ENCODE measurements around the gene WDR53. TPM values are rescaled to one million over a fixed set of nuclear protein-coding genes. Genes with fewer than 3 reads are reported as not detected.

WDR53 gene
- total and polyA plus RNA-seq, 4 donors, result 2.7 to 4.5 (median 3.5) TPM

- Histone ChIP-seq H3K4me3 (ENCODE audit: low read depth in 1 of 3, low read length in 3 of 3) (no peak overlapping the region), H3K9me3 (ENCODE audit: control insufficient read depth in 4 of 4, low read length in 3 of 4) (no peaks in the 10 kb centered on the region), H3K27ac (ENCODE audit: low read depth in 1 of 2, low read length in 2 of 2) (no peak overlapping the region), H3K36me3 (ENCODE audit: control insufficient read depth in 4 of 4, insufficient read depth in 3 of 4, low read depth in 1 of 4, low read length in 3 of 4) (no peaks in the 10 kb centered on the region), H3K9ac (ENCODE audit: low read depth in 1 of 2, low read length in 2 of 2) (no peak overlapping the region), H3K4me1 (ENCODE audit: control insufficient read depth in 4 of 4, insufficient read depth in 4 of 4, low read length in 3 of 4) (no peaks in the 10 kb centered on the region), H3K27me3 (ENCODE audit: control insufficient read depth in 4 of 4, insufficient read depth in 4 of 4, low read length in 3 of 4) (peaks cover 0 to 3% (median 0%) of the 10 kb centered on the region in 4 donors)
- no peak for TF ChIP-seq EGR1 (IDR thresholded peaks at IDR 0.05; ENCODE audit: low read depth in 2 of 2)
- DNase-seq (ENCODE audit: low spot score), result peak; percentile 26
- 68% methylated on average over 13 of the region's 13 CpGs for WGBS
Measured at GRCh38 chr3:196604548-196604947, 36.2 kb upstream of the WDR53 start.

- H3K4me3 ChIP-seq (ENCODE audit: low read depth in 1 of 3, low read length in 3 of 3), result no peak overlapping the region
- DNase-seq (ENCODE audit: low spot score), result no peak
- H3K9ac ChIP-seq (ENCODE audit: low read depth in 1 of 2, low read length in 2 of 2), result no peak overlapping the region
- no peak overlapping the region for H3K27ac ChIP-seq (ENCODE audit: low read depth in 1 of 2, low read length in 2 of 2)
- no peaks in the 10 kb centered on the region for H3K9me3 ChIP-seq (ENCODE audit: control insufficient read depth in 4 of 4, low read length in 3 of 4)
- WGBS, result 70% methylated on average over 7 of the region's 7 CpGs
- H3K27me3 ChIP-seq (ENCODE audit: control insufficient read depth in 4 of 4, insufficient read depth in 4 of 4, low read length in 3 of 4), result peaks cover 0 to 3% (median 0%) of the 10 kb centered on the region in 4 donors
- no peaks in the 10 kb centered on the region for H3K4me1 ChIP-seq (ENCODE audit: control insufficient read depth in 4 of 4, insufficient read depth in 4 of 4, low read length in 3 of 4)
- TF ChIP-seq, protein P1, sequence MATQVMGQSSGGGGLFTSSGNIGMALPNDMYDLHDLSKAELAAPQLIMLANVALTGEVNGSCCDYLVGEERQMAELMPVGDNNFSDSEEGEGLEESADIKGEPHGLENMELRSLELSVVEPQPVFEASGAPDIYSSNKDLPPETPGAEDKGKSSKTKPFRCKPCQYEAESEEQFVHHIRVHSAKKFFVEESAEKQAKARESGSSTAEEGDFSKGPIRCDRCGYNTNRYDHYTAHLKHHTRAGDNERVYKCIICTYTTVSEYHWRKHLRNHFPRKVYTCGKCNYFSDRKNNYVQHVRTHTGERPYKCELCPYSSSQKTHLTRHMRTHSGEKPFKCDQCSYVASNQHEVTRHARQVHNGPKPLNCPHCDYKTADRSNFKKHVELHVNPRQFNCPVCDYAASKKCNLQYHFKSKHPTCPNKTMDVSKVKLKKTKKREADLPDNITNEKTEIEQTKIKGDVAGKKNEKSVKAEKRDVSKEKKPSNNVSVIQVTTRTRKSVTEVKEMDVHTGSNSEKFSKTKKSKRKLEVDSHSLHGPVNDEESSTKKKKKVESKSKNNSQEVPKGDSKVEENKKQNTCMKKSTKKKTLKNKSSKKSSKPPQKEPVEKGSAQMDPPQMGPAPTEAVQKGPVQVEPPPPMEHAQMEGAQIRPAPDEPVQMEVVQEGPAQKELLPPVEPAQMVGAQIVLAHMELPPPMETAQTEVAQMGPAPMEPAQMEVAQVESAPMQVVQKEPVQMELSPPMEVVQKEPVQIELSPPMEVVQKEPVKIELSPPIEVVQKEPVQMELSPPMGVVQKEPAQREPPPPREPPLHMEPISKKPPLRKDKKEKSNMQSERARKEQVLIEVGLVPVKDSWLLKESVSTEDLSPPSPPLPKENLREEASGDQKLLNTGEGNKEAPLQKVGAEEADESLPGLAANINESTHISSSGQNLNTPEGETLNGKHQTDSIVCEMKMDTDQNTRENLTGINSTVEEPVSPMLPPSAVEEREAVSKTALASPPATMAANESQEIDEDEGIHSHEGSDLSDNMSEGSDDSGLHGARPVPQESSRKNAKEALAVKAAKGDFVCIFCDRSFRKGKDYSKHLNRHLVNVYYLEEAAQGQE (IDR thresholded peaks at IDR 0.05), result no peak
- TF ChIP-seq RAD21 (IDR thresholded peaks at IDR 0.05), result no peak
- TF ChIP-seq SP1 (IDR thresholded peaks at IDR 0.05), result no peak
- TF ChIP-seq TAF1 (conservative IDR thresholded peaks at IDR 0.05), result no peak
- no peak for TF ChIP-seq RXRA (IDR thresholded peaks at IDR 0.05)
- no peaks in the 10 kb centered on the region for H3K36me3 ChIP-seq (ENCODE audit: control insufficient read depth in 4 of 4, insufficient read depth in 3 of 4, low read depth in 1 of 4, low read length in 3 of 4)
Measured at GRCh38 chr3:196603683-196604082, 35.3 kb upstream of the WDR53 start.

DNA sequence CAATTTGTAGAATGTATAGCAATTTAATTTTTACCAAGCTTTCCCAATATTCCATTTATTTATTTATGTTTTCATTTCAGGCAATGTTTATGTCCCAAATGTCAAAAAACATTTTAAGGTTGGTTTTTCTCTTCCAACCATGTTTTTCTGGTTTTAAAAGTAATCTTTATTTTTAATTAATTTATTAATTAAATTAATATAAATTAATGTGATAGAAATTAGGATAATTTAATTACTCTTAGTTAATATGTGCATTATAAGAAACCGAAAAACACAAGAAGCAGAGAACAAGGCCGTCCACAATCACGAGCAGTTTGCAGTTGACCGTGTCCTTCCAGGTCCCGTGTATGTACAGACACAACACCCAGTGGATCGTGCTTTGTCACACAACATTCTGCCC lies 34.3 kb upstream of the WDR53 start:
- H3K9ac ChIP-seq (ENCODE audit: low read depth in 1 of 2, low read length in 2 of 2), result no peak overlapping the region
- TF ChIP-seq HNF4A (conservative IDR thresholded peaks at IDR 0.05), result no peak
- no peak for TF ChIP-seq FOXA1 (IDR thresholded peaks at IDR 0.05)
- no peak for TF ChIP-seq RAD21 (IDR thresholded peaks at IDR 0.05)
- H3K36me3 ChIP-seq (ENCODE audit: control insufficient read depth in 4 of 4, insufficient read depth in 3 of 4, low read depth in 1 of 4, low read length in 3 of 4), result no peaks in the 10 kb centered on the region
- no peaks in the 10 kb centered on the region for H3K4me1 ChIP-seq (ENCODE audit: control insufficient read depth in 4 of 4, insufficient read depth in 4 of 4, low read length in 3 of 4)
- peaks cover 0 to 3% (median 0%) of the 10 kb centered on the region in 4 donors for H3K27me3 ChIP-seq (ENCODE audit: control insufficient read depth in 4 of 4, insufficient read depth in 4 of 4, low read length in 3 of 4)
- WGBS, result 95% methylated on average over 6 of the region's 6 CpGs
- H3K4me3 ChIP-seq (ENCODE audit: low read depth in 1 of 3, low read length in 3 of 3), result no peak overlapping the region
- no peak overlapping the region for H3K27ac ChIP-seq (ENCODE audit: low read depth in 1 of 2, low read length in 2 of 2)
- no peaks in the 10 kb centered on the region for H3K9me3 ChIP-seq (ENCODE audit: control insufficient read depth in 4 of 4, low read length in 3 of 4)
- no peak for DNase-seq (ENCODE audit: low spot score)

DNA sequence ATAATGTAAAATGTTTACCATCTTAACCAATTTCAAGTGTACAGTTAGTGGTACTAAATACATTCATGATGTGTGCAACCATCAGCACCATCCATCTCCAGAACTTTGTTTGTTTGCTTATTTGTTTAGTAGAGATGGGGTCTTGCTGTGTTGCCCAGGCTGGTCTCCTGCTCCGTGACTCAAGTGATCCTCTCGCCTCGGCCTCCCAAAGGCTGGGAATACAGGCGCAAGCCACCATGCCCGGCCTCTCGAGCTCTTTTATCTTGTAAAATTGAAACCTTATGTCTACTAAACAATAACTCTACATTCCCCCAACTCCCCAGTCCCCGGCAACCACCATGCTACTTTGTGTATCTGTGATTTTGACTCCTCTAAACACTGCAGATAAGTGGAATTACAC lies 32.0 kb upstream of the WDR53 start:
- Histone ChIP-seq H3K9me3 (ENCODE audit: control insufficient read depth in 4 of 4, low read length in 3 of 4) (no peaks in the 10 kb centered on the region), H3K27me3 (ENCODE audit: control insufficient read depth in 4 of 4, insufficient read depth in 4 of 4, low read length in 3 of 4) (peaks cover 0 to 3% (median 0%) of the 10 kb centered on the region in 4 donors), H3K36me3 (ENCODE audit: control insufficient read depth in 4 of 4, insufficient read depth in 3 of 4, low read depth in 1 of 4, low read length in 3 of 4) (no peaks in the 10 kb centered on the region), H3K27ac (ENCODE audit: low read depth in 1 of 2, low read length in 2 of 2) (no peak overlapping the region), H3K4me3 (ENCODE audit: low read depth in 1 of 3, low read length in 3 of 3) (no peak overlapping the region), H3K9ac (ENCODE audit: low read depth in 1 of 2, low read length in 2 of 2) (no peak overlapping the region), H3K4me1 (ENCODE audit: control insufficient read depth in 4 of 4, insufficient read depth in 4 of 4, low read length in 3 of 4) (no peaks in the 10 kb centered on the region)
- DNase-seq (ENCODE audit: low spot score), result no peak
- WGBS, result 93% methylated on average over 7 of the region's 7 CpGs
- no peak for TF ChIP-seq NR2F2 (IDR thresholded peaks at IDR 0.05)
- TF ChIP-seq, protein P2, sequence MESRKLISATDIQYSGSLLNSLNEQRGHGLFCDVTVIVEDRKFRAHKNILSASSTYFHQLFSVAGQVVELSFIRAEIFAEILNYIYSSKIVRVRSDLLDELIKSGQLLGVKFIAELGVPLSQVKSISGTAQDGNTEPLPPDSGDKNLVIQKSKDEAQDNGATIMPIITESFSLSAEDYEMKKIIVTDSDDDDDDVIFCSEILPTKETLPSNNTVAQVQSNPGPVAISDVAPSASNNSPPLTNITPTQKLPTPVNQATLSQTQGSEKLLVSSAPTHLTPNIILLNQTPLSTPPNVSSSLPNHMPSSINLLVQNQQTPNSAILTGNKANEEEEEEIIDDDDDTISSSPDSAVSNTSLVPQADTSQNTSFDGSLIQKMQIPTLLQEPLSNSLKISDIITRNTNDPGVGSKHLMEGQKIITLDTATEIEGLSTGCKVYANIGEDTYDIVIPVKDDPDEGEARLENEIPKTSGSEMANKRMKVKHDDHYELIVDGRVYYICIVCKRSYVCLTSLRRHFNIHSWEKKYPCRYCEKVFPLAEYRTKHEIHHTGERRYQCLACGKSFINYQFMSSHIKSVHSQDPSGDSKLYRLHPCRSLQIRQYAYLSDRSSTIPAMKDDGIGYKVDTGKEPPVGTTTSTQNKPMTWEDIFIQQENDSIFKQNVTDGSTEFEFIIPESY (IDR thresholded peaks at IDR 0.05), result no peak
- no peak for TF ChIP-seq FOXA2 (IDR thresholded peaks at IDR 0.05)
- no peak for TF ChIP-seq EGR1 (IDR thresholded peaks at IDR 0.05; ENCODE audit: low read depth in 2 of 2)
- no peak for TF ChIP-seq JUND (IDR thresholded peaks at IDR 0.05)
- TF ChIP-seq SP1 (IDR thresholded peaks at IDR 0.05), result no peak
- TF ChIP-seq HNF4A (conservative IDR thresholded peaks at IDR 0.05), result no peak
- no peak for TF ChIP-seq YY1 (IDR thresholded peaks at IDR 0.05)
- no peak for TF ChIP-seq RXRA (IDR thresholded peaks at IDR 0.05)
- TF ChIP-seq ATF3 (IDR thresholded peaks at IDR 0.05), result no peak
- TF ChIP-seq, protein P3, sequence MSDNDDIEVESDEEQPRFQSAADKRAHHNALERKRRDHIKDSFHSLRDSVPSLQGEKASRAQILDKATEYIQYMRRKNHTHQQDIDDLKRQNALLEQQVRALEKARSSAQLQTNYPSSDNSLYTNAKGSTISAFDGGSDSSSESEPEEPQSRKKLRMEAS (IDR thresholded peaks at IDR 0.05), result no peak
- no peak for TF ChIP-seq RAD21 (IDR thresholded peaks at IDR 0.05)
- no peak for TF ChIP-seq TAF1 (conservative IDR thresholded peaks at IDR 0.05)
- TF ChIP-seq, protein P4, sequence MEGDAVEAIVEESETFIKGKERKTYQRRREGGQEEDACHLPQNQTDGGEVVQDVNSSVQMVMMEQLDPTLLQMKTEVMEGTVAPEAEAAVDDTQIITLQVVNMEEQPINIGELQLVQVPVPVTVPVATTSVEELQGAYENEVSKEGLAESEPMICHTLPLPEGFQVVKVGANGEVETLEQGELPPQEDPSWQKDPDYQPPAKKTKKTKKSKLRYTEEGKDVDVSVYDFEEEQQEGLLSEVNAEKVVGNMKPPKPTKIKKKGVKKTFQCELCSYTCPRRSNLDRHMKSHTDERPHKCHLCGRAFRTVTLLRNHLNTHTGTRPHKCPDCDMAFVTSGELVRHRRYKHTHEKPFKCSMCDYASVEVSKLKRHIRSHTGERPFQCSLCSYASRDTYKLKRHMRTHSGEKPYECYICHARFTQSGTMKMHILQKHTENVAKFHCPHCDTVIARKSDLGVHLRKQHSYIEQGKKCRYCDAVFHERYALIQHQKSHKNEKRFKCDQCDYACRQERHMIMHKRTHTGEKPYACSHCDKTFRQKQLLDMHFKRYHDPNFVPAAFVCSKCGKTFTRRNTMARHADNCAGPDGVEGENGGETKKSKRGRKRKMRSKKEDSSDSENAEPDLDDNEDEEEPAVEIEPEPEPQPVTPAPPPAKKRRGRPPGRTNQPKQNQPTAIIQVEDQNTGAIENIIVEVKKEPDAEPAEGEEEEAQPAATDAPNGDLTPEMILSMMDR (IDR thresholded peaks at IDR 0.05; ENCODE audit: low read depth, low read length, missing input control), result no peak
- no peak for TF ChIP-seq HNF4G (IDR thresholded peaks at IDR 0.05)

Data from liver (tissue), 9 donors.